Nephron progenitor cell (in vitro differentiated cells): ENCODE measurements around the gene TRIM44.
"Not testable (repeated sequence)": the region's sequence is repeated elsewhere in the genome, so short reads cannot be mapped to it uniquely, and the experiment has no call there.

ENCODE experiments used
- DNase-seq: peaks from one replicate; pipeline ENCODE4 v3.0.0; 2021
- H3K27ac Mint-ChIP-seq: 2 replicates; pipeline ENCODE4 v1.8.0; 2021; ENCODE audit warnings: mild to moderate bottlenecking, moderate library complexity, mixed read lengths
- H3K27me3 Mint-ChIP-seq: 2 replicates; pipeline ENCODE4 v1.8.0; 2021; ENCODE audit warnings: mild to moderate bottlenecking, low read depth, mixed read lengths; ENCODE audit not compliant: poor library complexity
- H3K36me3 Mint-ChIP-seq: 2 replicates; pipeline ENCODE4 v1.8.0; 2021; ENCODE audit warnings: low read depth, mixed read lengths
- H3K4me1 Mint-ChIP-seq: 2 replicates; pipeline ENCODE4 v1.8.0; 2021; ENCODE audit warnings: mixed read lengths
- H3K4me3 Mint-ChIP-seq: 2 replicates; pipeline ENCODE4 v1.8.0; 2021; ENCODE audit warnings: mild to moderate bottlenecking, moderate library complexity, mixed read lengths
- H3K9me3 Mint-ChIP-seq: 2 replicates; pipeline ENCODE4 v1.8.0; 2021; ENCODE audit warnings: mild to moderate bottlenecking, moderate library complexity, mixed read lengths
- CTCF ChIP-seq: fragments of 200-600 bp; sonication (generic); IDR thresholded peaks from 2 replicates; pipeline ENCODE4 v1.5.0; 2021; ENCODE audit warnings: antibody characterized with exemption

TRIM44 gene

GRCh38 chr11:35823742-35824298 lies 161.2 kb downstream of the TRIM44 start:
- no peak for DNase-seq
- Mint-ChIP-seq H3K4me1 (peaks cover 25% of the 10 kb centered on the region), H3K36me3 (peaks cover 7% of the 10 kb centered on the region), H3K27ac (no peak overlapping the region), H3K4me3 (no peak overlapping the region), H3K9me3 (no peaks in the 10 kb centered on the region), H3K27me3 (peaks cover 4% of the 10 kb centered on the region)
- no peak for TF ChIP-seq CTCF

- no peaks in the 10 kb centered on the region for H3K36me3 Mint-ChIP-seq
- no peak overlapping the region for H3K4me3 Mint-ChIP-seq
- H3K27me3 Mint-ChIP-seq, result peaks cover 4% of the 10 kb centered on the region
- DNase-seq, result no peak
- no peaks in the 10 kb centered on the region for H3K9me3 Mint-ChIP-seq
- TF ChIP-seq CTCF, result no peak
- peaks cover 21% of the 10 kb centered on the region for H3K4me1 Mint-ChIP-seq
- H3K27ac Mint-ChIP-seq, result no peak overlapping the region
Observed at GRCh38 chr11:35825386-35825785, 162.8 kb downstream of the TRIM44 start.

- Mint-ChIP-seq H3K4me1 (peaks cover 21% of the 10 kb centered on the region), H3K36me3 (no peaks in the 10 kb centered on the region), H3K9me3 (no peaks in the 10 kb centered on the region), H3K4me3 (no peak overlapping the region), H3K27me3 (peaks cover 4% of the 10 kb centered on the region), H3K27ac (no peak overlapping the region)
- no peak for TF ChIP-seq CTCF
- DNase-seq, result no peak
Observed at GRCh38 chr11:35826006-35826405, 163.4 kb downstream of the TRIM44 start.

- no peak for DNase-seq
- H3K4me1 Mint-ChIP-seq, result peaks cover 20% of the 10 kb centered on the region
- H3K9me3 Mint-ChIP-seq, result no peaks in the 10 kb centered on the region
- H3K27ac Mint-ChIP-seq, result no peak overlapping the region
- peaks cover 4% of the 10 kb centered on the region for H3K27me3 Mint-ChIP-seq
- H3K4me3 Mint-ChIP-seq, result no peak overlapping the region
- H3K36me3 Mint-ChIP-seq, result no peaks in the 10 kb centered on the region
- TF ChIP-seq CTCF, result no peak
Observed at GRCh38 chr11:35826949-35827348, 164.4 kb downstream of the TRIM44 start.

- peaks cover 4% of the 10 kb centered on the region for H3K27me3 Mint-ChIP-seq
- no peak for DNase-seq
- H3K36me3 Mint-ChIP-seq, result peaks cover 5% of the 10 kb centered on the region
- no peak overlapping the region for H3K27ac Mint-ChIP-seq
- no peak overlapping the region for H3K4me3 Mint-ChIP-seq
- H3K9me3 Mint-ChIP-seq, result peaks cover 14% of the 10 kb centered on the region
- peaks cover 20% of the 10 kb centered on the region for H3K4me1 Mint-ChIP-seq
- no peak for TF ChIP-seq CTCF
Observed at GRCh38 chr11:35836205-35836604, 173.6 kb downstream of the TRIM44 start.

- no peak for DNase-seq
- H3K4me3 Mint-ChIP-seq, result no peak overlapping the region
- peaks cover 3% of the 10 kb centered on the region for H3K36me3 Mint-ChIP-seq
- peaks cover 4% of the 10 kb centered on the region for H3K27me3 Mint-ChIP-seq
- H3K9me3 Mint-ChIP-seq, result peaks cover 14% of the 10 kb centered on the region
- H3K4me1 Mint-ChIP-seq, result peaks cover 20% of the 10 kb centered on the region
- H3K27ac Mint-ChIP-seq, result no peak overlapping the region
- TF ChIP-seq CTCF, result no peak
Observed at GRCh38 chr11:35838071-35838470, 175.5 kb downstream of the TRIM44 start.

GRCh38 chr11:35838697-35839367 lies 176.3 kb downstream of the TRIM44 start:
- not testable (repeated sequence) for H3K27ac Mint-ChIP-seq, H3K36me3 Mint-ChIP-seq, DNase-seq, H3K27me3 Mint-ChIP-seq, H3K4me3 Mint-ChIP-seq
- H3K9me3 Mint-ChIP-seq, result peaks cover 14% of the 10 kb centered on the region
- H3K4me1 Mint-ChIP-seq, result peaks cover 20% of the 10 kb centered on the region
